B cell (primary cell): ENCODE measurements around the gene MEIOB. TPM values are rescaled to one million over a fixed set of nuclear protein-coding genes. Genes with fewer than 3 reads are reported as not detected.

Source experiments
- ATAC-seq: fragments of 200-7000 bp; cut with Tn5 transposase; one replicate; pipeline ENCODE4 v1.10.0; 2021; ENCODE audit warnings: low read depth, mild to moderate bottlenecking, moderate number of reproducible peaks, moderate library complexity
- CTCF ChIA-PET: fragments of 350-600 bp; sonication (Branson Sonifier 250); formaldehyde crosslinking; loops from one replicate; lab custom pipeline; 2021; ENCODE audit warnings: antibody characterized with exemption, inconsistent platforms; lab: Charles Lee
- POLR2A ChIA-PET: fragments of 350-600 bp; sonication (Branson Sonifier 250); formaldehyde crosslinking; loops from one replicate; lab custom pipeline; 2021; ENCODE audit warnings: antibody characterized with exemption; lab: Charles Lee
- DNase-seq: peaks from one replicate; pipeline ENCODE4 v3.0.0; 2013
- H2AFZ ChIP-seq: 2 replicates; pipeline ENCODE4 v1.6.1; 2012; ENCODE audit warnings: mild to moderate bottlenecking, low read depth, low read length; ENCODE audit not compliant: insufficient read depth, poor library complexity, severe bottlenecking
- H3K27ac ChIP-seq, 2 donors: 1 replicate in 1 of 2; 2 replicates in 1 of 2; pipeline ENCODE4 v1.5.1; 2012 to 2013; ENCODE audit warnings: low read length in 2 of 2, mild to moderate bottlenecking in 2 of 2, moderate library complexity in 1 of 2
- H3K27me3 ChIP-seq, 4 experiments: fragments of 200-600 bp in 1 of 4; sonication (generic) in 1 of 4; replicated peaks in 1 of 4; 1 replicate in 2 of 4; 2 replicates in 2 of 4; pipeline versions ENCODE4 v1.6.1 to v1.7.0; 2013 to 2016; ENCODE audit warnings: low read length in 3 of 4, mild to moderate bottlenecking in 2 of 4, mixed read lengths in 1 of 4, moderate library complexity in 1 of 4; ENCODE audit not compliant: insufficient read depth in 4 of 4, control insufficient read depth in 3 of 4; ENCODE audit errors: control extremely low read depth in 1 of 4
- H3K36me3 ChIP-seq, 2 experiments: replicated peaks in 1 of 2; 1 replicate in 1 of 2; 2 replicates in 1 of 2; pipeline versions ENCODE4 v1.6.1 to v1.7.1; 2013; ENCODE audit warnings: low read length in 1 of 2; ENCODE audit not compliant: insufficient read depth in 2 of 2, control insufficient read depth in 1 of 2; ENCODE audit errors: control extremely low read depth in 1 of 2, extremely low read depth in 1 of 2
- H3K4me1 ChIP-seq, 2 donors: fragments of 200-600 bp in 1 of 2; sonication (generic) in 1 of 2; 1 replicate in 1 of 2; 2 replicates in 1 of 2; pipeline versions ENCODE4 v1.5.1 to v1.6.1; 2013 to 2017; ENCODE audit warnings: low read length in 2 of 2; ENCODE audit not compliant: control insufficient read depth in 2 of 2, insufficient read depth in 2 of 2
- H3K4me2 ChIP-seq: replicated peaks from 2 replicates; pipeline ENCODE3; 2012; ENCODE audit warnings: mild to moderate bottlenecking, low read depth, low read length; ENCODE audit not compliant: poor library complexity, severe bottlenecking
- H3K4me3 ChIP-seq, 5 experiments: fragments of 200-600 bp in 1 of 5; sonication (generic) in 1 of 5; 1 replicate in 3 of 5; 2 replicates in 2 of 5; pipeline versions ENCODE4 v1.5.1 to v1.7.0; 2011 to 2016; ENCODE audit warnings: low read length in 4 of 5, mild to moderate bottlenecking in 4 of 5, low read depth in 2 of 5, control low read depth in 1 of 5, moderate library complexity in 1 of 5; ENCODE audit not compliant: insufficient read depth in 1 of 5; ENCODE audit errors: control extremely low read depth in 1 of 5, extremely low read depth in 1 of 5
- H3K79me2 ChIP-seq: fragments of 200-600 bp; sonication (generic); one replicate; pipeline ENCODE4 v1.6.0; 2016; ENCODE audit warnings: low read length; ENCODE audit not compliant: control insufficient read depth, insufficient read depth
- H3K9ac ChIP-seq: fragments of 200-600 bp; sonication (generic); 2 replicates; pipeline ENCODE4 v1.6.1; 2017; ENCODE audit warnings: mild to moderate bottlenecking, low read length, moderate library complexity
- H3K9me3 ChIP-seq, 3 donors: one replicate each; pipeline versions ENCODE4 v1.6.1 to v1.7.1; 2013; ENCODE audit warnings: low read length in 2 of 3; ENCODE audit not compliant: control insufficient read depth in 2 of 3, insufficient read depth in 1 of 3; ENCODE audit errors: control extremely low read depth in 1 of 3
- H4K20me1 ChIP-seq: 2 replicates; pipeline ENCODE4 v1.6.0; 2012; ENCODE audit warnings: mild to moderate bottlenecking, low read length; ENCODE audit not compliant: insufficient read depth, control insufficient read depth, poor library complexity, severe bottlenecking
- H3K27ac Mint-ChIP-seq: one replicate; pipeline ENCODE4 v1.8.0; 2021; ENCODE audit warnings: mixed read lengths
- H3K27me3 Mint-ChIP-seq: one replicate; pipeline ENCODE4 v1.8.0; 2021; ENCODE audit warnings: mixed read lengths
- H3K4me1 Mint-ChIP-seq: one replicate; pipeline ENCODE4 v1.8.0; 2021; ENCODE audit warnings: mixed read lengths
- H3K4me3 Mint-ChIP-seq: one replicate; pipeline ENCODE4 v1.8.0; 2021; ENCODE audit warnings: mixed read lengths
- H3K9me3 Mint-ChIP-seq: one replicate; pipeline ENCODE4 v1.8.0; 2022; ENCODE audit warnings: mixed read lengths; ENCODE audit not compliant: insufficient read depth
- CTCF ChIP-seq: fragments of 200-600 bp; IDR thresholded peaks from one replicate; pipeline ENCODE4 v1.8.0; 2022; ENCODE audit warnings: antibody characterized with exemption, mild to moderate bottlenecking
- EZH2 ChIP-seq: IDR thresholded peaks from 2 replicates; pipeline ENCODE4 v1.6.1; 2012; ENCODE audit warnings: borderline replicate concordance, low read depth, mild to moderate bottlenecking, moderate library complexity, low read length; ENCODE audit not compliant: insufficient read depth, poor library complexity, severe bottlenecking
- WGBS: methylation state at CpG from one replicate; pipeline ENCODE4 v1.1.5; 2013; ENCODE audit warnings: missing lambda C conversion rate; ENCODE audit not compliant: insufficient coverage; 5-methylcytosine and 5-hydroxymethylcytosine counted together
- intact Hi-C: fragments of 100-400 bp; cut with micrococcal nuclease; formaldehyde crosslinking; loops from one replicate; pipeline ENCODE4 v1.10.0; 2022
- polyA plus RNA-seq: library from polyadenylated mRNA; depleted of rRNA; stranded (reverse); fragments of >200 nt; gene quantifications from 2 replicates; pipeline ENCODE4 v1.2.3, GENCODE V29; 2012
- total RNA-seq, 2 donors: library from RNA; stranded (reverse); fragments of 120-200 nt in 1 of 2; gene quantifications; 1 replicate in 1 of 2; 2 replicates in 1 of 2; pipeline versions ENCODE4 v1.2.3 to v1.2.4, GENCODE V29; 2013 to 2022

The MEIOB gene
- total and polyA plus RNA-seq, 2 donors (not counting 1 experiment from before 2014, with no cell fraction given): not detected

DNA sequence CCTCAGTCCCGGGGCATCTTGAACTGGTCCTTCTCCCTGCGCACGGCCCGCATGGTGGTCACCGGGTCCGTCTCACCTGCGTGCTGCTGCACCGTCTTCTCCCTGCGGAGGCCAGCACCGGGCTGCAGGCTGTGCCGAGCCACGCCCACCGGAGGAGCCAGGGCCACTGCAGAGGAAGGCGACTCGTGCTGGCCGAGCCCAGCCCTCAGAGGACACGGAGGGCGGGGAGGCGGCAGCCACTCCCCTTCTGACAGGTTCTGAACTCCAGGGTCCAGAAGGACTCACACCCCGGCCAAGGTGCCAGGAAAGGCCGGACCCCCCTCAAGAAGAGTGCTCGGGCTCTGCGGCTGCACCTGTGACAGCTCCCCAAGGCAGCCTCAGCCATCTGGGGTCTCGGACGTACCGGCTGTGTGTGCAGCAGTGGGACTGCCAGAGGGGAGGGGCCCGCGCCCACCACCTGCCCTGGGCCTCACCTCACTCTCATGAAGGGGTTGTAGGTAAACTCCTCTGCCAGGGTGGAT lies 62.6 kb downstream of the MEIOB start:
- DNase-seq: no peak

DNA sequence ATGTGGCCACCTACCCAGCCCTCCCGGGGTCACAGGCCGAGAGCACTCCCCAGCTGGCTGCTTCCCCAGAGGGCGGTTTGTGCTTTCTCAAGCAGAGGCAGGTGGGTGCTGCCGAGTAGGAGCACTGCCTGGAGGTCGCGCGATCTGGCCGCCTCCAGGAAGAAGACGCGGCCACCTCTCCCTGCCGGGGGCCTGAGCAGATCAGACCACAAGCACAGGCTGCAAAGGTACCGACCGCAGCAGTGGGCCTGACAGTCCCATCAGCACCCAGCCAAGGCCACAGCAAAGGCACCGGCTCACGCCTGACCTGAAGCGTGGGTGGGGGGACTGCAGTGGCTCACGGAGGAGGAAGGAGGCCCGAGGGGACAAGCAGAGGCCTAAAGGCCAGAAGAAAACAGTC lies 63.3 kb downstream of the MEIOB start:
- Histone ChIP-seq H3K27me3 (no peaks in the 10 kb centered on the region), H4K20me1 (peaks cover 9% of the 10 kb centered on the region), H2AFZ (no peak overlapping the region), H3K4me3 (no peak overlapping the region), H3K9ac (no peak overlapping the region), H3K27ac (no peak overlapping the region), H3K9me3 (peaks cover 0 to 12% (median 0%) of the 10 kb centered on the region in 3 donors), H3K79me2 (no peaks in the 10 kb centered on the region), H3K4me2 (no peak overlapping the region), H3K36me3 (peaks cover 1 to 31% of the 10 kb centered on the region in 2 experiments), H3K4me1 (no peaks in the 10 kb centered on the region)
- TF ChIP-seq CTCF (no peak), EZH2 (no peak)
- Mint-ChIP-seq H3K27ac (no peak overlapping the region), H3K4me3 (no peak overlapping the region), H3K27me3 (no peaks in the 10 kb centered on the region), H3K4me1 (no peaks in the 10 kb centered on the region), H3K9me3 (no peaks in the 10 kb centered on the region)
- ChIA-PET POLR2A (no interaction called here), CTCF (no interaction called here)
- 89% methylated on average over 17 of the region's 18 CpGs for WGBS
- no peak for ATAC-seq
- intact Hi-C loops: no loop called here
- no peak for DNase-seq

More for the DNA sequence above, 62.6 kb downstream of the MEIOB start:
- Histone ChIP-seq H3K4me1 (no peaks in the 10 kb centered on the region), H2AFZ (no peak overlapping the region), H3K27ac (no peak overlapping the region), H3K79me2 (no peaks in the 10 kb centered on the region), H3K9ac (no peak overlapping the region), H3K4me3 (no peak overlapping the region), H4K20me1 (peaks cover 9% of the 10 kb centered on the region), H3K36me3 (peaks cover 1 to 34% of the 10 kb centered on the region in 2 experiments), H3K4me2 (no peak overlapping the region), H3K27me3 (no peaks in the 10 kb centered on the region), H3K9me3 (peaks cover 0 to 12% (median 0%) of the 10 kb centered on the region in 3 donors)
- ChIA-PET POLR2A (no interaction called here), CTCF (no interaction called here)
- H3K4me1 Mint-ChIP-seq: no peaks in the 10 kb centered on the region
- no peak overlapping the region for H3K27ac Mint-ChIP-seq
- ATAC-seq: no peak
- TF ChIP-seq CTCF: no peak
- TF ChIP-seq EZH2: no peak
- intact Hi-C loops: no loop called here
- WGBS: 88% methylated on average over 23 of the region's 28 CpGs
- no peaks in the 10 kb centered on the region for H3K27me3 Mint-ChIP-seq
- no peak overlapping the region for H3K4me3 Mint-ChIP-seq
- H3K9me3 Mint-ChIP-seq: no peaks in the 10 kb centered on the region
